ENCODE measurements around the gene SORCS2. TPM values are rescaled to one million over a fixed set of nuclear protein-coding genes. Genes with fewer than 3 reads are reported as not detected.

SORCS2 gene
- total RNA-seq, 4 donors from 2014 or later = 1.1 to 2.5 (median 2.0) TPM

DNA sequence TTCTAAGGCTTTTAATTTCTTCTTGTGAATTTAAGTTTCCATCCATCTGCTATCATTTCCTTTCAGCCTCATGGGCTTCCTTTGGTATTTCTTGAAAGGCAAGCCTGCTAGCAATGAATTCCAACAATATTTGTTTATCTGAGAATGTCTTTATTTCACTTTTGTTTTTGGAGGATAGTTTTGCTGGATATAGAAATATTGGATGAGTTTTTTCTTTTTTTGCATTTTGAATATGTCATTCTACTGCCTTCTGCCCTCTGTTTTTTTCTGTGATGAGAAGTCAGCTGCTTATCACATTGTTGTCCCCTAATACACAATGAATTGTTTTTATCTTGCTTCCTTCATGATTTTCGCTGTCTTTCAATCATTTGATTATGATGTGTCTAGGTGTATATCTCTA, 13.2 kb upstream of the SORCS2 start:
- H3K36me3 ChIP-seq = no peaks in the 10 kb centered on the region
- intact Hi-C loops (cut with DNase I) = no loop called here
- H3K9me3 ChIP-seq = peaks cover 0 to 14% (median 10%) of the 10 kb centered on the region in 3 donors
- H3K27ac ChIP-seq = no peak overlapping the region
- WGBS, 2 donors = 78 to 91% methylated on average over 1 of the region's 1 CpG
- no peaks in the 10 kb centered on the region for H3K27me3 ChIP-seq
- TF ChIP-seq, protein P1, sequence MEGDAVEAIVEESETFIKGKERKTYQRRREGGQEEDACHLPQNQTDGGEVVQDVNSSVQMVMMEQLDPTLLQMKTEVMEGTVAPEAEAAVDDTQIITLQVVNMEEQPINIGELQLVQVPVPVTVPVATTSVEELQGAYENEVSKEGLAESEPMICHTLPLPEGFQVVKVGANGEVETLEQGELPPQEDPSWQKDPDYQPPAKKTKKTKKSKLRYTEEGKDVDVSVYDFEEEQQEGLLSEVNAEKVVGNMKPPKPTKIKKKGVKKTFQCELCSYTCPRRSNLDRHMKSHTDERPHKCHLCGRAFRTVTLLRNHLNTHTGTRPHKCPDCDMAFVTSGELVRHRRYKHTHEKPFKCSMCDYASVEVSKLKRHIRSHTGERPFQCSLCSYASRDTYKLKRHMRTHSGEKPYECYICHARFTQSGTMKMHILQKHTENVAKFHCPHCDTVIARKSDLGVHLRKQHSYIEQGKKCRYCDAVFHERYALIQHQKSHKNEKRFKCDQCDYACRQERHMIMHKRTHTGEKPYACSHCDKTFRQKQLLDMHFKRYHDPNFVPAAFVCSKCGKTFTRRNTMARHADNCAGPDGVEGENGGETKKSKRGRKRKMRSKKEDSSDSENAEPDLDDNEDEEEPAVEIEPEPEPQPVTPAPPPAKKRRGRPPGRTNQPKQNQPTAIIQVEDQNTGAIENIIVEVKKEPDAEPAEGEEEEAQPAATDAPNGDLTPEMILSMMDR (IDR thresholded peaks at IDR 0.05) = no peak
- no peak for TF ChIP-seq POLR2A (IDR thresholded peaks at IDR 0.05)
- H3K4me3 ChIP-seq = no peak overlapping the region
- DNase-seq = no peak
- H3K4me1 ChIP-seq = no peaks in the 10 kb centered on the region

DNA sequence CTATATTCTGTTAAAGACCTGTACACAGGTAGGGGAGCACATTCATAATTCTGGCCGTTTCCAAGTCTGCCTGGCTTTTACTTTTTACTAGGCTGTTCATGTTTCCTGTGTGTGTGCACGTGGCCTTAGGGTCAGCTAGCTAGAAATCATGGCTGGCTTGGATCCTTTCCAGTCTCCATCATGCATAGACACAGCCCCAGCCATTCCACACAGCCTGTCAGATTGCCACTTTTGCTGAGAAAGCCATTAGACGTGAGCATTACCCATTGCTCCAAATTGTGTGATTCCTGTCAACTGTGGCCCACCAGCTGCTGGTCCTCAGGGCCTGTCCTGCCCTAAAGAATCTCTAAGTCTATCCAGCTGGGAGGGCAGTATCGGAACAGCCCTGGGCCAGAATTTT, 11.4 kb upstream of the SORCS2 start:
- intact Hi-C loops (cut with DNase I) = no loop called here
- Histone ChIP-seq H3K4me1 (no peaks in the 10 kb centered on the region), H3K9me3 (peaks cover 0 to 14% (median 10%) of the 10 kb centered on the region in 3 donors), H3K36me3 (no peaks in the 10 kb centered on the region), H3K4me3 (no peak overlapping the region), H3K27me3 (peaks cover 0 to 3% (median 0%) of the 10 kb centered on the region in 4 donors), H3K27ac (no peak overlapping the region)
- DNase-seq = no peak
- TF ChIP-seq, protein P1 (IDR thresholded peaks at IDR 0.05) = no peak
- TF ChIP-seq POLR2A (IDR thresholded peaks at IDR 0.05) = no peak
- 39 to 62% methylated on average over 3 to 4 of the region's 4 CpGs for WGBS, 2 donors

DNA sequence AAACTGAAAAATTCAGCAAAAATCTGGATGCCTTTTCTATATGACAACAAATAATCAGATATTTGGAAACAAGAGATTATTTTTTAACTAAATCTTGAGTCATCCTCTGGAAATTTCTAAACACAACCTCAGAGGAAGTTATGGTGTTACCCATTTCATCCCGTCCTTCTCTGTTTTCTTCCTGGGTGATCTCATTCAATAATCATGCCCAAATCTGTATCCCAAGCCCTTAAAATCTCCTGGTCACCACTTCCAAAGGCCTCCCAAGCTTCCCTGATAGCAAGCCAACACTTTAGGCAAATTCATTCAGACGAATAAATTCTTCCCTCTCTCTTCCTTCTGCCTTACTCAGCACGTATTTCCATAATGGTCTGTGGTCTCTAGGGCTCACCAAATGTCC, 9.7 kb upstream of the SORCS2 start:
- intact Hi-C loops (cut with DNase I) = no loop called here
- no peak for TF ChIP-seq POLR2A (IDR thresholded peaks at IDR 0.05)
- TF ChIP-seq, protein P1 (IDR thresholded peaks at IDR 0.05) = no peak
- 74 to 76% methylated on average over 3 of the region's 3 CpGs for WGBS, 2 donors
- no peak overlapping the region for H3K4me3 ChIP-seq
- peaks cover 0 to 14% (median 10%) of the 10 kb centered on the region in 3 donors for H3K9me3 ChIP-seq
- no peaks in the 10 kb centered on the region for H3K4me1 ChIP-seq
- DNase-seq = no peak
- no peaks in the 10 kb centered on the region for H3K36me3 ChIP-seq
- peaks cover 0 to 20% (median 0%) of the 10 kb centered on the region in 4 donors for H3K27me3 ChIP-seq
- no peak overlapping the region for H3K27ac ChIP-seq

DNA sequence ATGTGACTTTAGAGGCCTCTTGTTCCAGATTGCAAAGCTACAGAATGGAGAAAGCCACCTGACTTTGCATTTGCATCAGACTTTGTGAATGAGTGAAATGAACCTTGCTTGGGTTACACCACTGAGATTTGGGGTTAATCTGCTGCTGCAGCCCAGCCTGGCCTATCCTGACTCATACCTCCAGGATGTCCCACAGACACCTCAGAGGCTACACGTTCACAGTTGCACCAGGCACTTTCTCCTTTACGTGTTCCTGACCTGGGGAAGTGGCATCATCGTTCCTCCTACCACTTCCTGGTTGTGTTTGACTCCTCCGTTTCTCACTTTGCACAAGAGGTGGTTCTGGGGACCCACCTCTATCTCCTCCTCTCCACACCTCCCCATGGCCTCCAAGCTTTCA, 9.2 kb upstream of the SORCS2 start:
- no peaks in the 10 kb centered on the region for H3K36me3 ChIP-seq
- H3K4me1 ChIP-seq = no peaks in the 10 kb centered on the region
- intact Hi-C loops (cut with DNase I) = no loop called here
- 56 to 59% methylated on average over 4 of the region's 4 CpGs for WGBS, 2 donors
- TF ChIP-seq, protein P1 (IDR thresholded peaks at IDR 0.05) = no peak
- no peak for TF ChIP-seq POLR2A (IDR thresholded peaks at IDR 0.05)
- H3K9me3 ChIP-seq = peaks cover 0 to 14% (median 10%) of the 10 kb centered on the region in 3 donors
- peaks cover 0 to 25% (median 0%) of the 10 kb centered on the region in 4 donors for H3K27me3 ChIP-seq
- no peak overlapping the region for H3K4me3 ChIP-seq
- no peak overlapping the region for H3K27ac ChIP-seq
- no peak for DNase-seq

DNA sequence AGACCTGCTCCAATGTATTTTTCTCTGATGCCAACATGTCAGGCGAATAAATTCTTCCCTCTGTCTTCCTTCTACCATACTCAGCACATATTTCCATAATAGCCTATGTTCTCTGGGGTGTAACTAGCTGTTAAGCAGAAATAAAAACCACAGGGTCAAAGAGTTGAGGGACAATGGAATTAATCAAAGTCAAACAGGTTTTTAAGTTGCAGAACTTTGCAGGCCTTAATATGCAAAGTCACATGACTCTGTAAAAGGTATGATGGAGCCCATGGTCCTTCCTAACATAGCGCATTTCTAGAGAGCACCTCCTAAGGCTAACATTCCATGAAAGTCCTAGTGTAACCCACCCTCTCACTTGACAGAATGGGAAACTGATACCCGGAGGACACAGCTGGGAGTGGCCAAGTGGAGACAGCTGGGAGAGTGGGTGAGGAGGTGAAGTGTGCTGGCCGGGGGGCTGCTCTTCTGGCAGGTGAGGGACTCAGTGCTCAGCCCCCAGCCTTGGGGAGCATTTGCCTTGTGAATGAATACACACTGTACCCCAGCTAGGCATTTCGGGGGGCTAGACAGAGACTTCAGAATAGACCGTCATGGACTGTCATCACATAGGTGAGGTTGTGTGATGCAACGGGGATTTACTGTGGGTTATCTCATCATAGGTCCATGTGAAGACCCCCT, 8.4 kb upstream of the SORCS2 start:
- H3K36me3 ChIP-seq = no peaks in the 10 kb centered on the region
- H3K4me1 ChIP-seq = no peaks in the 10 kb centered on the region
- intact Hi-C loops (cut with DNase I) = no loop called here
- WGBS, 2 donors = 88 to 89% methylated on average over 6 to 7 of the region's 7 CpGs
- peaks cover 0 to 12% (median 8%) of the 10 kb centered on the region in 3 donors for H3K9me3 ChIP-seq
- no peak for DNase-seq
- no peak overlapping the region for H3K4me3 ChIP-seq
- TF ChIP-seq, protein P1 (IDR thresholded peaks at IDR 0.05) = no peak
- TF ChIP-seq POLR2A (IDR thresholded peaks at IDR 0.05) = no peak
- H3K27ac ChIP-seq = no peak overlapping the region
- H3K27me3 ChIP-seq = peaks cover 0 to 33% (median 0%) of the 10 kb centered on the region in 4 donors

Data from esophagus squamous epithelium (tissue), 5 donors.